Testis (tissue), 3 donors: ENCODE results near the gene RPL39. TPM values are rescaled to one million over a fixed set of nuclear protein-coding genes. Genes with fewer than 3 reads are reported as not detected.
A peak's percentile ranks its signal among the peaks of the same experiment; 100 is the strongest.

ENCODE experiments used
- DNase-seq: peaks from one replicate; pipeline ENCODE4 v3.0.0-alpha.2; 2019
- H3K27ac ChIP-seq, 2 donors: fragments of 200-600 bp; sonication (generic); one replicate each; pipeline ENCODE4 v1.5.1; 2019
- H3K27me3 ChIP-seq: fragments of 200-600 bp; sonication (generic); one replicate; pipeline ENCODE4 v1.5.1; 2019
- H3K36me3 ChIP-seq: fragments of 200-600 bp; sonication (generic); one replicate; pipeline ENCODE4 v1.5.1; 2017; ENCODE audit warnings: low read depth; ENCODE audit errors: missing control alignments
- H3K4me1 ChIP-seq: fragments of 200-600 bp; sonication (generic); one replicate; pipeline ENCODE4 v1.5.1; 2019
- H3K4me3 ChIP-seq, 2 donors: fragments of 200-600 bp; sonication (generic); one replicate each; pipeline ENCODE4 v1.5.1; 2017 to 2019
- H3K9me3 ChIP-seq: fragments of 200-600 bp; sonication (generic); one replicate; pipeline ENCODE4 v1.5.1; 2017
- CTCF ChIP-seq, 3 experiments: fragments of 450-650 bp in 2 of 3; fragments of 200-600 bp in 1 of 3; sonication (generic) in 1 of 3; IDR thresholded peaks; one replicate each; pipeline ENCODE4 v1.5.1; 2016 to 2019; ENCODE audit warnings: antibody characterized with exemption in 3 of 3, mild to moderate bottlenecking in 2 of 3, moderate library complexity in 1 of 3
- POLR2A ChIP-seq: fragments of 450-650 bp; IDR thresholded peaks from one replicate; pipeline ENCODE4 v1.6.1; 2017; ENCODE audit warnings: antibody characterized with exemption, mild to moderate bottlenecking, moderate library complexity
- WGBS, 2 donors: methylation state at CpG; one replicate each; pipeline ENCODE4 v1.1.5; 2018; 5-methylcytosine and 5-hydroxymethylcytosine counted together
- intact Hi-C: fragments of 100-400 bp; cut with DNase I; formaldehyde crosslinking; loops from one replicate; pipeline ENCODE4 v1.15.1; 2023; ENCODE audit warnings: low total_unique reads
- polyA plus RNA-seq: library from polyadenylated mRNA; stranded (reverse); fragments of 350-450 nt; fragmentation: Illumina TruSeq; extraction: RNeasy Lipid Tissue Mini Kit (QIAGEN cat#74804); gene quantifications from one replicate; pipeline ENCODE4 v1.2.3, GENCODE V29; 2014; ENCODE audit warnings: low read depth, low replicate concordance; ENCODE audit not compliant: insufficient read depth
- total RNA-seq, 2 donors: library from RNA; depleted of rRNA; stranded (reverse); fragments of >200 nt; gene quantifications; one replicate each; pipeline ENCODE4 v1.2.3, GENCODE V29; 2016

RPL39 gene
- total and polyA plus RNA-seq, 3 donors from 2014 or later = 442 to 1,133 (median 1,045) TPM

GRCh38 chrX:119757979-119758730, 33.3 kb downstream of the RPL39 start, which contains the start of gene SOWAHD:
SOWAHD (plus strand) TSS chrX:119758588; CDS start chrX:119758668, 80 bp downstream.
- DNase-seq = peak; percentile 77
- 1% methylated on average over 22 of the region's 59 CpGs; no CpG with 5 or more reads in 1 of the 2 donors for WGBS, 2 donors
- intact Hi-C loops = no loop called here
- Histone ChIP-seq H3K36me3 (no peaks in the 10 kb centered on the region), H3K27ac (peak within 1 kb of the TSS in 1 of 2 donors; percentile 39), H3K4me1 (no peaks in the 10 kb centered on the region), H3K9me3 (no peaks in the 10 kb centered on the region), H3K27me3 (no peaks in the 10 kb centered on the region), H3K4me3 (peak within 1 kb of the TSS; percentile 37 to 61)
- TF ChIP-seq CTCF (IDR thresholded peaks at IDR 0.05) (no peak), POLR2A (no peak)

- no peaks in the 10 kb centered on the region for H3K36me3 ChIP-seq
- intact Hi-C loops = no loop called here
- no peak for TF ChIP-seq CTCF (IDR thresholded peaks at IDR 0.05)
- no peak for TF ChIP-seq POLR2A
- no peak overlapping the region for H3K27ac ChIP-seq
- peak overlapping the region; percentile 37 to 61 for H3K4me3 ChIP-seq
- no peaks in the 10 kb centered on the region for H3K4me1 ChIP-seq
- H3K27me3 ChIP-seq = no peaks in the 10 kb centered on the region
- WGBS, 2 donors = 28 to 33% methylated on average over 4 to 12 of the region's 12 CpGs
- DNase-seq = no peak
- H3K9me3 ChIP-seq = no peaks in the 10 kb centered on the region
These were observed 33.8 kb downstream of the RPL39 start for GRCh38 chrX:119757646-119757978.

- Histone ChIP-seq H3K9me3 (no peaks in the 10 kb centered on the region), H3K4me3 (peak overlapping the region in 1 of 2 donors; percentile 61), H3K4me1 (no peaks in the 10 kb centered on the region), H3K27ac (no peak overlapping the region), H3K27me3 (no peaks in the 10 kb centered on the region), H3K36me3 (no peaks in the 10 kb centered on the region)
- TF ChIP-seq POLR2A (no peak), CTCF (IDR thresholded peaks at IDR 0.05) (no peak)
- intact Hi-C loops = no loop called here
- DNase-seq = no peak
- 59% methylated on average over 9 to 10 of the region's 10 CpGs for WGBS, 2 donors
These were observed 34.3 kb downstream of the RPL39 start for GRCh38 chrX:119756926-119757635.

- 73% methylated on average over 7 of the region's 7 CpGs for WGBS, 2 donors
These were observed 35.4 kb downstream of the RPL39 start for GRCh38 chrX:119755981-119756533.

More at GRCh38 chrX:119755981-119756533, 35.4 kb downstream of the RPL39 start:
- H3K27me3 ChIP-seq = no peaks in the 10 kb centered on the region
- H3K36me3 ChIP-seq = no peaks in the 10 kb centered on the region
- no peak overlapping the region for H3K27ac ChIP-seq
- no peaks in the 10 kb centered on the region for H3K4me1 ChIP-seq
- intact Hi-C loops = no loop called here
- DNase-seq = peak; percentile 29
- no peak overlapping the region for H3K4me3 ChIP-seq
- TF ChIP-seq POLR2A (no peak), CTCF (IDR thresholded peaks at IDR 0.05) (no peak)
- H3K9me3 ChIP-seq = no peaks in the 10 kb centered on the region
